ENCODE results near the gene FBXL14.

Gene FBXL14

GRCh38 chr12:1523046-1523445 lies 71.3 kb downstream of the FBXL14 start:
- H3K36me3 ChIP-seq (ENCODE audit: control insufficient read depth, insufficient read depth, low read length), result no peaks in the 10 kb centered on the region; the same call in 1 of the 2 replicates
- H3K4me3 ChIP-seq (replicated peaks; ENCODE audit: low read depth, low read length), result no peak overlapping the region
- no peaks in the 10 kb centered on the region for H3K27me3 ChIP-seq (replicated peaks; ENCODE audit: control insufficient read depth, insufficient read depth, low read length)
- no peak for TF ChIP-seq CTCF (IDR thresholded peaks at IDR 0.05; ENCODE audit: insufficient read depth, low read length, poor library complexity, severe bottlenecking)
- no peak for DNase-seq (ENCODE audit: extremely low read depth, insufficient read length)

GRCh38 chr12:1519642-1520041 lies 74.7 kb downstream of the FBXL14 start:
- Histone ChIP-seq H3K36me3 (ENCODE audit: control insufficient read depth, insufficient read depth, low read length) (no peaks in the 10 kb centered on the region), H3K27me3 (replicated peaks; ENCODE audit: control insufficient read depth, insufficient read depth, low read length) (no peaks in the 10 kb centered on the region), H3K4me3 (replicated peaks; ENCODE audit: low read depth, low read length) (no peak overlapping the region)
- TF ChIP-seq CTCF (IDR thresholded peaks at IDR 0.05; ENCODE audit: insufficient read depth, low read length, poor library complexity, severe bottlenecking), result no peak
- DNase-seq (ENCODE audit: extremely low read depth, insufficient read length), result no peak

GRCh38 chr12:1518591-1519516 lies 75.5 kb downstream of the FBXL14 start:
- DNase-seq (ENCODE audit: extremely low read depth, insufficient read length), result no peak
- no peaks in the 10 kb centered on the region for H3K36me3 ChIP-seq (ENCODE audit: control insufficient read depth, insufficient read depth, low read length)
- H3K27me3 ChIP-seq (replicated peaks; ENCODE audit: control insufficient read depth, insufficient read depth, low read length), result no peaks in the 10 kb centered on the region
- no peak for TF ChIP-seq CTCF (IDR thresholded peaks at IDR 0.05; ENCODE audit: insufficient read depth, low read length, poor library complexity, severe bottlenecking)
- H3K4me3 ChIP-seq (replicated peaks; ENCODE audit: low read depth, low read length), result no peak overlapping the region

- H3K4me3 ChIP-seq (replicated peaks; ENCODE audit: low read depth, low read length), result no peak overlapping the region
- DNase-seq (ENCODE audit: extremely low read depth, insufficient read length), result no peak
- no peak for TF ChIP-seq CTCF (IDR thresholded peaks at IDR 0.05; ENCODE audit: insufficient read depth, low read length, poor library complexity, severe bottlenecking)
- no peaks in the 10 kb centered on the region for H3K36me3 ChIP-seq (ENCODE audit: control insufficient read depth, insufficient read depth, low read length)
- H3K27me3 ChIP-seq (replicated peaks; ENCODE audit: control insufficient read depth, insufficient read depth, low read length), result no peaks in the 10 kb centered on the region
Measured at GRCh38 chr12:1517734-1518525, 76.5 kb downstream of the FBXL14 start.

GRCh38 chr12:1517007-1517406 lies 77.4 kb downstream of the FBXL14 start:
- TF ChIP-seq CTCF (IDR thresholded peaks at IDR 0.05; ENCODE audit: insufficient read depth, low read length, poor library complexity, severe bottlenecking), result peak; percentile 85
- DNase-seq (ENCODE audit: extremely low read depth, insufficient read length), result no peak

More at GRCh38 chr12:1517007-1517406, 77.4 kb downstream of the FBXL14 start:
- Histone ChIP-seq H3K27me3 (replicated peaks; ENCODE audit: control insufficient read depth, insufficient read depth, low read length) (no peaks in the 10 kb centered on the region), H3K4me3 (replicated peaks; ENCODE audit: low read depth, low read length) (no peak overlapping the region), H3K36me3 (ENCODE audit: control insufficient read depth, insufficient read depth, low read length) (no peaks in the 10 kb centered on the region)
